Hepatocyte (in vitro differentiated cells): ENCODE data around the gene SMIM35.

Source experiments
- CTCF ChIP-seq: fragments of 200-600 bp; sonication (generic); IDR thresholded peaks from 2 replicates; pipeline ENCODE4 v1.5.1; 2016; ENCODE audit warnings: antibody characterized with exemption, mild to moderate bottlenecking; ENCODE audit not compliant: poor library complexity
- EZH2 ChIP-seq: fragments of 200-600 bp; sonication (generic); IDR thresholded peaks from 2 replicates; pipeline ENCODE4 v1.6.1; 2016; ENCODE audit warnings: antibody characterized with exemption, mild to moderate bottlenecking, borderline replicate concordance
- EZH2phosphoT487 ChIP-seq: fragments of 200-600 bp; sonication (generic); IDR thresholded peaks from one replicate; pipeline ENCODE4 v1.6.1; 2018; ENCODE audit warnings: antibody characterized with exemption, mild to moderate bottlenecking, low read depth, moderate library complexity; ENCODE audit not compliant: unreplicated experiment, severe bottlenecking

- TF ChIP-seq CTCF (no peak), EZH2 (no peak), EZH2phosphoT487 (no peak)
These were observed 34.9 kb downstream of the SMIM35 start for GRCh38 chr11:118051611-118052461.
